ENCODE measurements around the gene CFDP1.

DNA sequence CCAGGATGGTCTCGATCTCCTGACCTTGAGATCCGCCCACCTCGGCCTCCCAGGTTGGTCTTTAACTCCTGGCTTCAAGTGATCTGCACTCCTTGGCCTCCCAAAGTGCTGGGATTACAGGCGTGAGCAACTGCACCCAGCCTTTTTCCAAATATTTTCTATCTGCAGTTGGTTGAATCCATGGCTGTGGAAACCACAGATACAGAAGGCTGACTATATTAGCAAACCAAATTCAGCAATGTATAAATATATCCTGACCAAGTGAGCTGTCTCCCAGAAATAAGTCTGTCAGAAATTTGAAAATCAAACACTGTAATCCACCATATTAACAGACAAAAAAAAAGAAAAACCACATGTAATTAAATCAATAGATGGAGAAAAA lies 9.6 kb downstream of the CFDP1 start:
- TF ChIP-seq, protein P1, sequence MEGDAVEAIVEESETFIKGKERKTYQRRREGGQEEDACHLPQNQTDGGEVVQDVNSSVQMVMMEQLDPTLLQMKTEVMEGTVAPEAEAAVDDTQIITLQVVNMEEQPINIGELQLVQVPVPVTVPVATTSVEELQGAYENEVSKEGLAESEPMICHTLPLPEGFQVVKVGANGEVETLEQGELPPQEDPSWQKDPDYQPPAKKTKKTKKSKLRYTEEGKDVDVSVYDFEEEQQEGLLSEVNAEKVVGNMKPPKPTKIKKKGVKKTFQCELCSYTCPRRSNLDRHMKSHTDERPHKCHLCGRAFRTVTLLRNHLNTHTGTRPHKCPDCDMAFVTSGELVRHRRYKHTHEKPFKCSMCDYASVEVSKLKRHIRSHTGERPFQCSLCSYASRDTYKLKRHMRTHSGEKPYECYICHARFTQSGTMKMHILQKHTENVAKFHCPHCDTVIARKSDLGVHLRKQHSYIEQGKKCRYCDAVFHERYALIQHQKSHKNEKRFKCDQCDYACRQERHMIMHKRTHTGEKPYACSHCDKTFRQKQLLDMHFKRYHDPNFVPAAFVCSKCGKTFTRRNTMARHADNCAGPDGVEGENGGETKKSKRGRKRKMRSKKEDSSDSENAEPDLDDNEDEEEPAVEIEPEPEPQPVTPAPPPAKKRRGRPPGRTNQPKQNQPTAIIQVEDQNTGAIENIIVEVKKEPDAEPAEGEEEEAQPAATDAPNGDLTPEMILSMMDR (conservative IDR thresholded peaks at IDR 0.05; ENCODE audit: low read length): no peak
- no peak for TF ChIP-seq EZH2phosphoT487 (IDR thresholded peaks at IDR 0.05; ENCODE audit: borderline replicate concordance)

All from Loucy (cell line).